Measurements from ENCODE around the gene SH3TC2. TPM values are rescaled to one million over a fixed set of nuclear protein-coding genes. Genes with fewer than 3 reads are reported as not detected.
A peak's percentile ranks its signal among the peaks of the same experiment; 100 is the strongest.

The SH3TC2 gene
- total RNA-seq (ENCODE audit: unreplicated experiment) = 0.25 TPM
- long read RNA-seq = 0 reads

GRCh38 chr5:149063017-149063687 lies at the start of gene SH3TC2:
Gene SH3TC2, minus strand, starts transcription at chr5:149063062. Its CDS starts 40 bp downstream, at chr5:149063022.
- TF ChIP-seq CTCF (IDR thresholded peaks at IDR 0.05; ENCODE audit: partially characterized antibody, unreplicated experiment) = no peak
- Mint-ChIP-seq H3K4me3 (ENCODE audit: unreplicated experiment) (no peak within 1 kb of the TSS), H3K27ac (ENCODE audit: unreplicated experiment) (no peak within 1 kb of the TSS), H3K36me3 (ENCODE audit: unreplicated experiment) (no peaks in the 10 kb centered on the region), H3K27me3 (ENCODE audit: unreplicated experiment) (no peaks in the 10 kb centered on the region), H3K9me3 (ENCODE audit: unreplicated experiment) (no peaks in the 10 kb centered on the region), H3K4me1 (ENCODE audit: low read depth, unreplicated experiment) (no peaks in the 10 kb centered on the region)
- peak; percentile 19 for DNase-seq

- Mint-ChIP-seq H3K27ac (ENCODE audit: unreplicated experiment) (no peak overlapping the region), H3K4me1 (ENCODE audit: low read depth, unreplicated experiment) (no peaks in the 10 kb centered on the region), H3K27me3 (ENCODE audit: unreplicated experiment) (no peaks in the 10 kb centered on the region), H3K36me3 (ENCODE audit: unreplicated experiment) (no peaks in the 10 kb centered on the region), H3K9me3 (ENCODE audit: unreplicated experiment) (peaks cover 2% of the 10 kb centered on the region), H3K4me3 (ENCODE audit: unreplicated experiment) (no peak overlapping the region)
- no peak for DNase-seq
- no peak for TF ChIP-seq CTCF (IDR thresholded peaks at IDR 0.05; ENCODE audit: partially characterized antibody, unreplicated experiment)
Measured at GRCh38 chr5:149110406-149110805, 47.5 kb upstream of the SH3TC2 start.

- H3K4me1 Mint-ChIP-seq (ENCODE audit: low read depth, unreplicated experiment) = no peaks in the 10 kb centered on the region
- peaks cover 2% of the 10 kb centered on the region for H3K9me3 Mint-ChIP-seq (ENCODE audit: unreplicated experiment)
- DNase-seq = no peak
- TF ChIP-seq CTCF (IDR thresholded peaks at IDR 0.05; ENCODE audit: partially characterized antibody, unreplicated experiment) = no peak
- peaks cover 1% of the 10 kb centered on the region for H3K27me3 Mint-ChIP-seq (ENCODE audit: unreplicated experiment)
- H3K27ac Mint-ChIP-seq (ENCODE audit: unreplicated experiment) = no peak overlapping the region
- H3K36me3 Mint-ChIP-seq (ENCODE audit: unreplicated experiment) = no peaks in the 10 kb centered on the region
- no peak overlapping the region for H3K4me3 Mint-ChIP-seq (ENCODE audit: unreplicated experiment)
Measured at GRCh38 chr5:149108651-149109280, 45.9 kb upstream of the SH3TC2 start.

- peaks cover 14% of the 10 kb centered on the region for H3K36me3 Mint-ChIP-seq (ENCODE audit: unreplicated experiment)
- TF ChIP-seq CTCF (IDR thresholded peaks at IDR 0.05; ENCODE audit: partially characterized antibody, unreplicated experiment) = no peak
- H3K27me3 Mint-ChIP-seq (ENCODE audit: unreplicated experiment) = peaks cover 3% of the 10 kb centered on the region
- no peak overlapping the region for H3K27ac Mint-ChIP-seq (ENCODE audit: unreplicated experiment)
- H3K4me1 Mint-ChIP-seq (ENCODE audit: low read depth, unreplicated experiment) = no peaks in the 10 kb centered on the region
- H3K4me3 Mint-ChIP-seq (ENCODE audit: unreplicated experiment) = no peak overlapping the region
- no peak for DNase-seq
- H3K9me3 Mint-ChIP-seq (ENCODE audit: unreplicated experiment) = peaks cover 12% of the 10 kb centered on the region
Measured at GRCh38 chr5:149100331-149100730, 37.5 kb upstream of the SH3TC2 start.

- Mint-ChIP-seq H3K27me3 (ENCODE audit: unreplicated experiment) (peaks cover 3% of the 10 kb centered on the region), H3K4me3 (ENCODE audit: unreplicated experiment) (no peak overlapping the region), H3K9me3 (ENCODE audit: unreplicated experiment) (peaks cover 13% of the 10 kb centered on the region), H3K4me1 (ENCODE audit: low read depth, unreplicated experiment) (no peaks in the 10 kb centered on the region), H3K36me3 (ENCODE audit: unreplicated experiment) (peaks cover 14% of the 10 kb centered on the region), H3K27ac (ENCODE audit: unreplicated experiment) (no peak overlapping the region)
- no peak for DNase-seq
- TF ChIP-seq CTCF (IDR thresholded peaks at IDR 0.05; ENCODE audit: partially characterized antibody, unreplicated experiment) = no peak
Measured at GRCh38 chr5:149099920-149100319, 37.1 kb upstream of the SH3TC2 start.

Measured in glutamatergic neuron (in vitro differentiated cells).